ENCODE measurements around the gene PCDHB15. TPM values are rescaled to one million over a fixed set of nuclear protein-coding genes. Genes with fewer than 3 reads are reported as not detected.

PCDHB15 gene
- polyA plus RNA-seq, 1 of the 3 experiments (the other 2 are of a cell fraction) = 0.99 TPM

GRCh38 chr5:141269195-141269594, 24.0 kb downstream of the PCDHB15 start:
- H3K27ac ChIP-seq (ENCODE audit: low read depth in 2 of 2, low read length in 1 of 2) = no peak overlapping the region
- H3K9me3 ChIP-seq = peaks cover 8% of the 10 kb centered on the region
- H3K4me2 ChIP-seq = no peak overlapping the region
- H3K79me2 ChIP-seq (ENCODE audit: insufficient read depth) = no peaks in the 10 kb centered on the region
- no peaks in the 10 kb centered on the region for H3F3A ChIP-seq (replicated peaks; ENCODE audit: insufficient read depth)
- no peak for DNase-seq
- ChIA-PET CTCF (no interaction called here), POLR2A (no interaction called here)
- H3K36me3 ChIP-seq (replicated peaks in 1 of 2; ENCODE audit: control insufficient read depth in 1 of 2, insufficient read depth in 2 of 2, low read length in 1 of 2) = no peaks in the 10 kb centered on the region
- no peaks in the 10 kb centered on the region for H3K9me2 ChIP-seq
- no peak overlapping the region for H2AFZ ChIP-seq (ENCODE audit: low read depth)
- no peaks in the 10 kb centered on the region for H3K4me1 ChIP-seq (ENCODE audit: control insufficient read depth in 1 of 2, insufficient read depth in 2 of 2, low read depth in 1 of 2, low read length in 1 of 2)
- TF ChIP-seq USF2 (IDR thresholded peaks at IDR 0.05; ENCODE audit: borderline replicate concordance, low read depth, low read length) (no peak), RCOR1 (IDR thresholded peaks at IDR 0.05; ENCODE audit: low read length) (no peak), FOXM1 (IDR thresholded peaks at IDR 0.05; ENCODE audit: low read depth) (no peak), JUND (IDR thresholded peaks at IDR 0.05) (no peak), FOSL2 (IDR thresholded peaks at IDR 0.05; ENCODE audit: borderline replicate concordance, low read depth) (no peak), GATA2 (CRISPR knock-in tag; IDR thresholded peaks at IDR 0.05) (no peak), RAD21 (IDR thresholded peaks at IDR 0.05; ENCODE audit: low read length) (no peak), TAF1 (IDR thresholded peaks at IDR 0.05; ENCODE audit: borderline replicate concordance, low read depth, low read length) (no peak), TCF12 (IDR thresholded peaks at IDR 0.05) (no peak), SMC3 (IDR thresholded peaks at IDR 0.05; ENCODE audit: low read depth, low read length) (no peak), RXRA (IDR thresholded peaks at IDR 0.05; ENCODE audit: borderline replicate concordance, low read depth) (no peak)
- TF ChIP-seq, protein P1, sequence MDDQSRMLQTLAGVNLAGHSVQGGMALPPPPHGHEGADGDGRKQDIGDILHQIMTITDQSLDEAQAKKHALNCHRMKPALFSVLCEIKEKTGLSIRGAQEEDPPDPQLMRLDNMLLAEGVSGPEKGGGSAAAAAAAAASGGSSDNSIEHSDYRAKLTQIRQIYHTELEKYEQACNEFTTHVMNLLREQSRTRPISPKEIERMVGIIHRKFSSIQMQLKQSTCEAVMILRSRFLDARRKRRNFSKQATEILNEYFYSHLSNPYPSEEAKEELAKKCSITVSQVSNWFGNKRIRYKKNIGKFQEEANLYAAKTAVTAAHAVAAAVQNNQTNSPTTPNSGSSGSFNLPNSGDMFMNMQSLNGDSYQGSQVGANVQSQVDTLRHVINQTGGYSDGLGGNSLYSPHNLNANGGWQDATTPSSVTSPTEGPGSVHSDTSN (IDR thresholded peaks at IDR 0.05) = no peak
- TF ChIP-seq, protein P2, sequence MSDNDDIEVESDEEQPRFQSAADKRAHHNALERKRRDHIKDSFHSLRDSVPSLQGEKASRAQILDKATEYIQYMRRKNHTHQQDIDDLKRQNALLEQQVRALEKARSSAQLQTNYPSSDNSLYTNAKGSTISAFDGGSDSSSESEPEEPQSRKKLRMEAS (IDR thresholded peaks at IDR 0.05; ENCODE audit: low read depth) = no peak
- TF ChIP-seq, protein P3, sequence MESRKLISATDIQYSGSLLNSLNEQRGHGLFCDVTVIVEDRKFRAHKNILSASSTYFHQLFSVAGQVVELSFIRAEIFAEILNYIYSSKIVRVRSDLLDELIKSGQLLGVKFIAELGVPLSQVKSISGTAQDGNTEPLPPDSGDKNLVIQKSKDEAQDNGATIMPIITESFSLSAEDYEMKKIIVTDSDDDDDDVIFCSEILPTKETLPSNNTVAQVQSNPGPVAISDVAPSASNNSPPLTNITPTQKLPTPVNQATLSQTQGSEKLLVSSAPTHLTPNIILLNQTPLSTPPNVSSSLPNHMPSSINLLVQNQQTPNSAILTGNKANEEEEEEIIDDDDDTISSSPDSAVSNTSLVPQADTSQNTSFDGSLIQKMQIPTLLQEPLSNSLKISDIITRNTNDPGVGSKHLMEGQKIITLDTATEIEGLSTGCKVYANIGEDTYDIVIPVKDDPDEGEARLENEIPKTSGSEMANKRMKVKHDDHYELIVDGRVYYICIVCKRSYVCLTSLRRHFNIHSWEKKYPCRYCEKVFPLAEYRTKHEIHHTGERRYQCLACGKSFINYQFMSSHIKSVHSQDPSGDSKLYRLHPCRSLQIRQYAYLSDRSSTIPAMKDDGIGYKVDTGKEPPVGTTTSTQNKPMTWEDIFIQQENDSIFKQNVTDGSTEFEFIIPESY (IDR thresholded peaks at IDR 0.05; ENCODE audit: borderline replicate concordance, low read depth) = no peak
- H3K9ac ChIP-seq = no peak overlapping the region
- H3K4me3 ChIP-seq (ENCODE audit: low read depth in 2 of 2, low read length in 1 of 2) = no peak overlapping the region
- 90% methylated on average over 4 of the region's 4 CpGs for WGBS (ENCODE audit: low lambda C conversion rate)
- H4K20me1 ChIP-seq (ENCODE audit: insufficient read depth) = no peaks in the 10 kb centered on the region
- H3K27me3 ChIP-seq (ENCODE audit: insufficient read depth) = no peaks in the 10 kb centered on the region

DNA sequence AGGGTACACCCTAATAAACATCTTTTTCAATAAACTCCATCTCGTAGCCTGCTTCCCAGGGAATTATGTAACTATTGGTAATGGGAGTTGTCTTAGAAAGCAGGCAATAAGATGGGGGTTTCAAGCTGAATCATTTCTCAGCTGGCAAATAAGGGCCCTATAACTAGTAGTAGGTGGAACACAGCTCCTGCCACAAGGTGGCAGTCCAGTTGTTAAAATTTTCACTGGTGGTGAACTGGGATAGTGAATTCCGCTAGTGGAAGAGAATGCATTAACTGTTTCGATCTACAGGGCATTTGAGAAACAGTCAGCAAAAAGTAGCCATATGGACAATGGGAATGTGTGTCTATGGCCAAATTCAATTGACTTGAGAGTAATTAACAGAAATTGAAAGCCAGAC, 27.7 kb downstream of the PCDHB15 start:
- no peak for DNase-seq
- Histone ChIP-seq H3K4me3 (ENCODE audit: low read depth in 2 of 2, low read length in 1 of 2) (no peak overlapping the region), H3K9me3 (no peaks in the 10 kb centered on the region), H3K79me2 (ENCODE audit: insufficient read depth) (no peaks in the 10 kb centered on the region), H2AFZ (ENCODE audit: low read depth) (no peak overlapping the region), H3K4me2 (no peak overlapping the region), H3K4me1 (ENCODE audit: control insufficient read depth in 1 of 2, insufficient read depth in 2 of 2, low read depth in 1 of 2, low read length in 1 of 2) (no peaks in the 10 kb centered on the region), H3F3A (replicated peaks; ENCODE audit: insufficient read depth) (no peaks in the 10 kb centered on the region), H3K9ac (no peak overlapping the region), H4K20me1 (ENCODE audit: insufficient read depth) (no peaks in the 10 kb centered on the region), H3K27me3 (ENCODE audit: insufficient read depth) (no peaks in the 10 kb centered on the region), H3K36me3 (replicated peaks in 1 of 2; ENCODE audit: control insufficient read depth in 1 of 2, insufficient read depth in 2 of 2, low read length in 1 of 2) (no peaks in the 10 kb centered on the region), H3K27ac (ENCODE audit: low read depth in 2 of 2, low read length in 1 of 2) (no peak overlapping the region), H3K9me2 (no peaks in the 10 kb centered on the region)
- 23% methylated on average over 3 of the region's 3 CpGs for WGBS (ENCODE audit: low lambda C conversion rate)
- CTCF ChIA-PET = interaction anchor here (0.6 to 1.8 kb wide), 8 partner anchors 21 to 294 kb away, joined by 3 to 8 read pairs (median 3); partner anchors contain the start of genes PCDHB14 and PCDHB4
- POLR2A ChIA-PET = no interaction called here
- TF ChIP-seq, protein P1 (IDR thresholded peaks at IDR 0.05) = no peak
- TF ChIP-seq CHD2 (IDR thresholded peaks at IDR 0.05; ENCODE audit: low read length, partially characterized antibody) = no peak
- TF ChIP-seq, protein P2 (IDR thresholded peaks at IDR 0.05; ENCODE audit: low read depth) = no peak
- no peak for TF ChIP-seq NRF1 (IDR thresholded peaks at IDR 0.05; ENCODE audit: low read depth, low read length)
- TF ChIP-seq FOXJ3 (CRISPR knock-in tag; IDR thresholded peaks at IDR 0.05) = no peak
- TF ChIP-seq, protein P4, sequence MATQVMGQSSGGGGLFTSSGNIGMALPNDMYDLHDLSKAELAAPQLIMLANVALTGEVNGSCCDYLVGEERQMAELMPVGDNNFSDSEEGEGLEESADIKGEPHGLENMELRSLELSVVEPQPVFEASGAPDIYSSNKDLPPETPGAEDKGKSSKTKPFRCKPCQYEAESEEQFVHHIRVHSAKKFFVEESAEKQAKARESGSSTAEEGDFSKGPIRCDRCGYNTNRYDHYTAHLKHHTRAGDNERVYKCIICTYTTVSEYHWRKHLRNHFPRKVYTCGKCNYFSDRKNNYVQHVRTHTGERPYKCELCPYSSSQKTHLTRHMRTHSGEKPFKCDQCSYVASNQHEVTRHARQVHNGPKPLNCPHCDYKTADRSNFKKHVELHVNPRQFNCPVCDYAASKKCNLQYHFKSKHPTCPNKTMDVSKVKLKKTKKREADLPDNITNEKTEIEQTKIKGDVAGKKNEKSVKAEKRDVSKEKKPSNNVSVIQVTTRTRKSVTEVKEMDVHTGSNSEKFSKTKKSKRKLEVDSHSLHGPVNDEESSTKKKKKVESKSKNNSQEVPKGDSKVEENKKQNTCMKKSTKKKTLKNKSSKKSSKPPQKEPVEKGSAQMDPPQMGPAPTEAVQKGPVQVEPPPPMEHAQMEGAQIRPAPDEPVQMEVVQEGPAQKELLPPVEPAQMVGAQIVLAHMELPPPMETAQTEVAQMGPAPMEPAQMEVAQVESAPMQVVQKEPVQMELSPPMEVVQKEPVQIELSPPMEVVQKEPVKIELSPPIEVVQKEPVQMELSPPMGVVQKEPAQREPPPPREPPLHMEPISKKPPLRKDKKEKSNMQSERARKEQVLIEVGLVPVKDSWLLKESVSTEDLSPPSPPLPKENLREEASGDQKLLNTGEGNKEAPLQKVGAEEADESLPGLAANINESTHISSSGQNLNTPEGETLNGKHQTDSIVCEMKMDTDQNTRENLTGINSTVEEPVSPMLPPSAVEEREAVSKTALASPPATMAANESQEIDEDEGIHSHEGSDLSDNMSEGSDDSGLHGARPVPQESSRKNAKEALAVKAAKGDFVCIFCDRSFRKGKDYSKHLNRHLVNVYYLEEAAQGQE (IDR thresholded peaks at IDR 0.05; ENCODE audit: low read depth, low read length) = no peak
- TF ChIP-seq FOXM1 (IDR thresholded peaks at IDR 0.05; ENCODE audit: low read depth) = no peak
- no peak for TF ChIP-seq RCOR1 (IDR thresholded peaks at IDR 0.05; ENCODE audit: low read length)
- TF ChIP-seq EP300 (IDR thresholded peaks at IDR 0.05; ENCODE audit: borderline replicate concordance in 1 of 2, low read depth in 1 of 2, low read length in 1 of 2) = no peak
